ENCODE measurements around the gene MRGPRD.

The MRGPRD gene, protein sequence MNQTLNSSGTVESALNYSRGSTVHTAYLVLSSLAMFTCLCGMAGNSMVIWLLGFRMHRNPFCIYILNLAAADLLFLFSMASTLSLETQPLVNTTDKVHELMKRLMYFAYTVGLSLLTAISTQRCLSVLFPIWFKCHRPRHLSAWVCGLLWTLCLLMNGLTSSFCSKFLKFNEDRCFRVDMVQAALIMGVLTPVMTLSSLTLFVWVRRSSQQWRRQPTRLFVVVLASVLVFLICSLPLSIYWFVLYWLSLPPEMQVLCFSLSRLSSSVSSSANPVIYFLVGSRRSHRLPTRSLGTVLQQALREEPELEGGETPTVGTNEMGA

DNA sequence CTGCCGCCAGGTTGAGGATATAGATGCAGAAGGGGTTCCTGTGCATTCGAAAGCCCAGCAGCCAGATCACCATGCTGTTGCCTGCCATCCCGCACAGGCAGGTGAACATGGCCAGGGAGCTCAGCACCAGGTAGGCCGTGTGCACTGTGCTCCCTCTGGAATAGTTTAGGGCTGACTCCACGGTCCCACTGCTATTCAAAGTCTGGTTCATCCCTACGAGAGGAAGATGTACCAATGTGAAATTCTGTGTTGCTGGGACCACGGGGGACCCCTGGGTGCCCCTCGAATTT is at the start of gene MRGPRD:
TSS of gene MRGPRD (minus strand) at position 211 of the 290 bp plus-strand sequence. CDS start at position 211, 0 bp downstream.
- no peak for DNase-seq (ENCODE audit: low read depth)

DNA sequence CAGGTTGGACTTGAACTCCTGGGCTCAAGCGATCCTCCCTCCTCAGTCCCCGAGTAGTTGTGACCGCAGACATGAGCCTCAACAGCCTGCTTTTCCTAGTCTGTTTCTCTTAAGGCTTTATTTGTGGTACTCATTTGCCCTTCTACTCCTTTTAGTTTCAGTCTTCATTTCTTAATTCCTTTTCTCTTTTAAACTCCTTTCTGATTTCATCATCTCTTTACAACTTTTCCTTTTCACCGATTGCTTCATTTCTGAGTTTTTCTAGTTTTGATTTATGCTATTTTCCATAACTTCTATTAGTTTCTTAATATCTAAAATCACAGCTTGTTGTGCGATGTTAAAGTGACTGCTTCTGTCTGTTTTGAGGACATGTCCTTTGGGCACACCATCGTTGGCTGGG is 49.5 kb upstream of the MRGPRD start:
- no peak for DNase-seq (ENCODE audit: low read depth)

DNA sequence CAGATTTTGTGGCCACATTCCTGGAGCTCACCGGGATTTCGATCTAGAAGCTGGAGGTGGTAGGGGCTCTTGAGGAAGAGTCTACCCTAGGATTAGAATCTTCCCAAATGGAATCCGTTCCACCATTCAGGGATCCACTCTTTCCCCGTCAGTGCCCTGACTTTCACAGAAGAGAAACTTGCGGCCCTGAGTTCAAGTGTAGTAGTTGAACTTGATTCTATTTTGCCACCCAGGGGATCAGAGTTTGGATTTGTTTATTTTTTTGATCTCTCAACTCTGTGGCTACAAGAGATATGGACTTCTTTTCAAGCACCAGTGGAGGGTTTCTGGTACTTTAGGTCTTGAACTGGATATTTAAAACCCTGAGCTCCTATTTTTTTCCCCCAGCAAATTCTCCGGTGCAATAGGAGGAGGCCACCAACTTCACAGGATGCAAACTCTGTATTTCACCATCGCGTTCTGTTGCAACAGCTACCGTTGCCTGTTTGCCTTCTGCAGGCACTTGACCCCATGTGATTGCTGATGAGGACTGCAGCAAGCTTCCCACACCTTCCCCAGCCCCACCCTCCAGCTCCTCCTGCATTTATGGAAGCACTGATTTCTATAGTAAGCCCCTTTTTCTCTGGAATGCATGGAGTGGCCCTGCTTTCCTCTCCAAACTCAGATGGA is 47.1 kb upstream of the MRGPRD start:
- DNase-seq (ENCODE audit: low read depth): no peak

DNA sequence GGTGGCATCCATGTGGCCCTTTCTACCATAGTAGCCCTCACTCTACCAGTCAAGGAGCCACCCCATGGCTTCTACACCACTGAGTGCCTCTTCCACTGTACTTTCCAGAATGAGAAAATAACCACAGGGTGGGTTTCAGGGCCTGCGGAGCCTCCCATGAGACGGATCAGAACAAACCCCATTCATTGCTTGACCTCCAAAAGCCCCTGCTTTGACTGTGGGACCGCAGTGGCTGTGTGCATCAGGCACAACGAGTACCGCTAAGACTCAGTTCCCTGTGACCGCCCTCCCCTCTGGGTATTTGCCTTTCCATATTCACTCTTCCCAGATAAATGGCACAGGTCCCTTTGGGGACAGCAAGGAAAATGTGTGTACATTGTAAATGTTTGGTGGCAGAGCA is 43.7 kb upstream of the MRGPRD start:
- DNase-seq (ENCODE audit: low read depth): no peak

DNA sequence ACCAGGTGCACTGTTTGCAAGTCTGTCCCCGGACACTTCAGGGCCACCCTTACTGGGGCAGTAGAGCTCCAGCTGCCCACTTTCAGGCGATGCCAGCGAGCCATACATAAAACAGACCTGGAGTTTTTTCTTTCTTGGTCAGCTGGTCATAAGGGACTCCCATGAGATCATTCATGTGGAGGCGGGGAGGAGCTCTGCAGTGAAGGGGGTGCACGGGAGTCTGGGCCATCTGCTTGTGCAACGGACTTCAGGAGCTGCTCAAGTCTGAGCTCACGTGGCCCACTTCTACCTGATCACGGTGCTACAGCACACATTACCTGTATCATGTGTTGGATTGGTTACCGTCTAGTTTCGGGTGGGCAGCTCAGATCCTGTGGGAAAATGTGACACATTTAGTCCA is 41.5 kb upstream of the MRGPRD start:
- DNase-seq (ENCODE audit: low read depth): no peak

DNA sequence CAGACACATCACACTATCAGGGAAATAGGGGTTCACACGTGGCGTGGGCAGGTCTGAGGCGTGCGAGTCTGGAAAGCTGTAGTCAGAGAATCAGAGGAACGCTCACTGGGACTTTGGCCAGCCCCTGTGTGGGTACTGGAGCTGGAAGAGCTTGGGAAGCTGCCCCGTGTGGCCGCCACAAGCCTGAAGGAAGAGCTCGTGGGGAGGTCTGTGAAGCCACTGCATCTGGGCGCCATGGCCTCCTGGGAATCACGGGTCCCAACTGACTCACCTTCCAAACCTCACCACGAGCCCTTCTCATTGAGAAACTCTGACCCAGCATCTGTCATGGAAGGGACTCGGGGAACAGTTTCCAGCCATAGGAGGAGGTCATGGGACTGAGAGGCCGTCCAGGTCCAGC is 38.1 kb upstream of the MRGPRD start:
- DNase-seq (ENCODE audit: low read depth): no peak

DNA sequence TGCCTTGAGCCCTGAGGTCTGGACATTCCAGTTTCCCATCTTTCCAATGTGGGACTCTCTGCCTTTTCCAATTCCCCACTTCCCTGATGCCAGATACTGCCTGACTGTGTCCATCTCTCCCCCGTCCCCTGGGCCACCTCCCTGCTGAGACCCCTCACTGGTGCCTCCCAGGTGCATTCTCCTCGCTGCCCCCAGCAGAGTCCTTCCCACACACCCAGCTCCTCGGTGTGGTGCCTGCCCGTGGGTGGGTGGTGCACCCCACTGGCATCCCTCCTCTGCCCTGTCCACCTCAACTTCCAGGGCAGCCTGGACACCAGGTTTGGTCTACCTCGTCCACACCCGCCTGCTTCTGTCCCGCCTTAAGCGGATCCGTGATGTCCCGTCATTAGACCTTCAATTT is 37.2 kb upstream of the MRGPRD start:
- no peak for DNase-seq (ENCODE audit: low read depth)

DNA sequence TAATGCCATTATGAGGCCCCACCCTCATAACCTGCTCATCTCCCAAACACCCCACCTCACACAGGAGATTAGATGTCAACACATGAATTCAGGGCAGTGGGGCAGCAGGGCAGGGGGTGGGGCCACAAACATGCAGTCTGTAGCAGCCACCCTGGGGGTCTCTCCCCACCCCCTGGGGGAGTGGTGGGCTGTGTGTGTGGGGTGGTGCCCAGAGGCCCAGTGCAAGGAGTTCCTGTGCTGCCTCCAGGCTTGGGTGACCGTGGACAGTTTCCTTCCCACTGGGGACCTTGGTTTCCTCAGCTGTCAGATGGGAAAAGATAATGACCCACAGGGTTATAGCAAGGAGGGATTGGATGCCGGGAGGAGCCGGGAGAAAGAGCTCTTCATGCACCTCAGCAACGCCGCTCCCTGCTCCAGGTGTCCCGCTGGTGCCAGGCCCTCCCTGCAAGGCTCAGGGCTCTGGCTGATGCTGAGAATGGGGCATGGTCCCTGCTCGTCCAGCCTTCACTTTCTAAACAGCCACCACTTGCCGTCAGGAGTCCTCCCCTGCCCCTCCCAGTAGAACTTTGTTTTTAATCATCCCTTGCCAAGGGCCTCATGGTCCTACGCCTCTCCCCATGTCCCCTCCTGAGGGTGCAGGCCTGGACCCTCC is 34.2 kb upstream of the MRGPRD start:
- no peak for DNase-seq (ENCODE audit: low read depth)

DNA sequence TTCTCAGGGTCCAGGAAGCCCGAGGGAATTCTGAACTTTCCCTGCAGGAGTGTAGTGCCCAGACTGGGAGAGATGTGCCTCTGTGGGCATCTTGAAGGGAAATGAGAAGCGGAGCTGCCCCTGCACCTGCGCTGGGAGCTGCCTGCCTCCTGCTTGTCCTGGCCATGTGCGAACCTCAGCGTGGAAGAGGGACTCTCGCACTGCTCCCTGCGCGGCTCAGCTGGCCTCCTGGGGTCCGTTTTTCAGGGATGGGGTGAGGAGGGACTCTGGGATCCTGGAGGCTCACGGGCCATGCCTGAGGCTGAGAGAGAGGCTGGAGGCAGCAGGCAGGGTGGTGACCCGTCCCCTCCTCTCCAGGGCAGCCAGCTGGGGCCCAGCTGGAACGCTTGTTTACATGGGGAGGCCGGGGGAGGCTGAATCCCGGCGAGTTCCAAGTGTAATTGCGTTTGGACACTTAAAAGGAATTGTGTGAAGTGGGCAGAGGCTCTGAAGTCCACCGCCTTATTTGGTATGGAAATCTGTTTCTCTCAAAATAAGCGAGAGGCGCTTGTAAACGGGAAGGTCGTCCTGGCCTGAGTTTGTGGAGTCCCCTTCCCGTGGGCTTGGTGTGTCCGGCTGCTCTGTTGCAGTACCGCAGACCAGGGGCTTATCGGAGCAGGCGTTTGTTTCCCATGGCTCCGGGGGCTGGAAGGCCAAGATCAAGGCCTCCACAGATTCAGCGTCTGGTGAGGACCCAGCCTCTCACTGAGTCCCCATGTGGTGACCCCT is 33.5 kb upstream of the MRGPRD start:
- DNase-seq (ENCODE audit: low read depth): no peak

DNA sequence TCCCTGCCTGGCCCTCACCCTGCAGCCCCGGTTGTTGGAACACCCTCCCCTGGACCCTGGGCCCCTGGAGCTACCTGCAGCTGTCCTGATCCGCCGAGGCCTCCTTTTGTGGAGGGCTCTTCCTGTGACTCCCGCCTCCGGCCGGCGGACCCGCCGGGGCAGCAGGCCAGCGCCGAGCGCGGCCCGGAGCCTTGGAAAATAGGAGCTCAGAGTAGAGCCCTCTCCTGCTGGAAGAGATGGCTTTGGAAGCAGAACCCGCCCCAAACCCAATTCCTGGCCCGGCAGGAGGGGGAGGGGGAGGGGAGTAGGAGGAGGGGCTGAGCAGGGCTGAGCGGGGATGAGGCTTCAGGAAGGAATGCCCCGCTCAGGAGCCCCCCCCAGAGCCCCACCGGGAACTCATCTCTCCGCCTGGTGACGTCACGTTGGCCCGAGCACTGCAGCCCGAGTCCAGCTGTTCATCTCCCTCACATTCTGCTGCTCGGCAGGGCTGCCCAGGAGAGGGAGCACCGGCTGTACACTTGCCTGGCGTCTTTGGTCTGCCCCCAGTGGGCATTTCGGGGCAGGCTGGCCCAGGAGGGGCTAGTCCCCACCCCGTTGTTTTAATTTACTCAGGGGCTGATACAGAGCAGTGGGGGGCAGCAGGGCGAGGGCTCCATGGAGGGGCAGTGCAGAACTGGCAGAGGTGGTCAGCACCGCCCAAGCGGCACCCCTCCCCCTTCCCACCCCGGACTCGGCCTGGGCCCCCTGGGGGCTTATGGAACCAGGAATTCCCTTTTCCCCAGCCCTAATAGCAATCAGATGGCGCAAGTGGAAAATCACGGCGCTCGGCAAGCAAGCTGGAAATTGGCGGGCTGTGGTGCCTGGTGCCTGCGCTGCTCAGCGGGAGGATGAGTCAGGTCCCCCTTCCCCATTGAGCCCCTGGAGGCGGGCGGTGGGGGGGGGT is 32.5 kb upstream of the MRGPRD start, which contains the start of gene MRGPRF:
TSS of gene MRGPRF (minus strand) at position 238 of the 943 bp plus-strand sequence. CDS start 3,345 bp downstream, outside the sequence.
- no peak for DNase-seq (ENCODE audit: low read depth)

DNA sequence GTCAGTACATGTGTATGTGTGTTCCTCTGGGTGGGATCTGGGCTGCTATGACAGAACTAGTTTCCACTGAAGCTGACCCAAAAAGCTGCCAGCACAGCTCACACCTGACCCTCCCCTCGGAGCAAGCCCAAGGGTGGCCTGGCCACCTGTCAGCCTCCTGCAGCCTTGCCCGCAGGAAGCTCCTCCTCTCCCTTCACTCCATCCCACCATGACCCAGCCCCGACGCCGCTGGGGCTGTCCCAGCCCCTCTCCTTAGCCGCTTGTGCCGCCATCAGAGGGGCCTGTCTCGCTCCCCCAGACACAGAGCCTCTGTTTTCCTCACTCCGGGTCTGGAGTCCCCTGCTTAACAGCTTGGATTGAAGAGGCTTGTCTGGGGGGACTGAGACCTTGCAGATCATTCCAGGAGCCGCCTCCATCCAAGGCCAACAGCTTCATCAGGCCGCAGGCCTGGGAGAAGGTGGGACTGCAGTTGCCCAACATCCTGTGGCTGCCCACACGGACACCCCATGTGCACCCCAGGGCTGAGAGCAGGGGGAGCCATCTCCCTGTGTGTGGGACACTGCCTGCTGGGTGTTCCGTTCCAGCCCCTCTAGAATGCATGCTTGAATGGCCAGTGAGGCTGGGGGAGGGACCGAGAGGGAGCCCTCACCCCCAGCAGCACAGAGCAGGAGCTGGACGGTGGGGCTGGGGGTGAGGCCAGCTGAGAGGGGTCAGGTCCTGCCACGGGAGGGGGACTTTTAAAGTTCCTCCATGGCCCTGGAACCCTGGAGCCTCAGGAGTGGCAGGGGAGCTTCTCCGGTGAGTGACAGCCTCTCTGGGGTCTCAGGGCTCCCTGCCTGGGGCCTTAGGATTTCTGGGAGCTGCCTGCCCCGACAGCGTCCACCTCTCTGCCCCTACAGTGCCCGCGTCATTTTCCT is 31.6 kb upstream of the MRGPRD start:
- no peak for DNase-seq (ENCODE audit: low read depth)

DNA sequence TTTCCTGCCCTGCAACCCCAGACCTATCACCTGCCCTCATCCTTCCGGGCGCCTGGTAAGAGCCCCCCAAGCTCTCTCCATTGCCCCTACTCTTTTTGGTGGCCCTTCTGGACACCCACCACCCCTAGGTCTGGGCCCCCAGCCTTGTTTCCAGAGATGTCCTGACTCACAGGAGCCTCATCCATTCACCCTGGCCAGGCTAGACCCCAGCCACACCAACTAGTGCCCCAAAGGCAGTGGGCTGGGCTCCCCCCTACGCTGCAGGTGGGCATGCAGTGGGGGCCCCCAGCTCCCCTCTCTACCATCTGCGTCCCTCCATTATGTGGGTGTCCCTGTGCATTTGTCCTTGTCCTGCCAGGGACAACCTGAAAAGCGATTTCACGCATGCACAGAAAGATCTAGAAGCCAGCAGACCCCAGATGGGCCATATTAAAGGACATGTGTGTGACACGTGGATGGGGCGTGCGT is 30.9 kb upstream of the MRGPRD start:
- DNase-seq (ENCODE audit: low read depth): no peak

DNA sequence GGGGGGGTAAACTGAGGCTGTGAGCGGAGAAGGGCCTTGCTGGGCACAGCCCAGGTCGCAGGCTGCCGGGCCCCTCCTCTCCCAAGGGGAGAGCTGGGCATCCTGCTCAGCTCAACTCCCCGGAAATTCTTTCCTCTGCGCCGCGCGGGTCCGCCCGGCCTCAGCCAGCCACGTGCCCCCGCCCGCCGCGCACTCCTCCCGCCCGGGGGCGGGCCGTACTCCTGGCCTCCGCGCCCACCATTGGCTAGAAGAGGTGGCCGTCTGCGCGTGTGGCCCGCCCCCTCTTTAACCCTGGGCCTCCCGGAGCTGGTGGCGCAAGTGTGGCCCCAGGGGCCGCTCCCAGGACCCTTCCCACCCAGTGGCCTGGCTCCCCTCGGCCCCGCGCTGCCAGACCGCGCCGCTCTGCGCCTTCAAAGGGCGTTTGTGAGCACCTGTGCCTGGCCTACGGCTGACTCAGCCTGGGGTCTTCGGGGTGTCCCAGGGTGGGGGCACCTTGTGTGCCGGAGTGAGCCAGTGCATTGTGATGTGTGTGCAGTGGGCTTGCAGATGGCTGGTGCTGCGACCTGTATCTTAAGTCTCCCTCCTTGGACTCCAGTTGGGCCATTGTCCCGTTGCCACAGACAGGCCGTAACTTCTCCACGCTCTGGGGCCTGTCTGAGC is 30.3 kb upstream of the MRGPRD start:
- DNase-seq (ENCODE audit: low read depth): peak; percentile 17

DNA sequence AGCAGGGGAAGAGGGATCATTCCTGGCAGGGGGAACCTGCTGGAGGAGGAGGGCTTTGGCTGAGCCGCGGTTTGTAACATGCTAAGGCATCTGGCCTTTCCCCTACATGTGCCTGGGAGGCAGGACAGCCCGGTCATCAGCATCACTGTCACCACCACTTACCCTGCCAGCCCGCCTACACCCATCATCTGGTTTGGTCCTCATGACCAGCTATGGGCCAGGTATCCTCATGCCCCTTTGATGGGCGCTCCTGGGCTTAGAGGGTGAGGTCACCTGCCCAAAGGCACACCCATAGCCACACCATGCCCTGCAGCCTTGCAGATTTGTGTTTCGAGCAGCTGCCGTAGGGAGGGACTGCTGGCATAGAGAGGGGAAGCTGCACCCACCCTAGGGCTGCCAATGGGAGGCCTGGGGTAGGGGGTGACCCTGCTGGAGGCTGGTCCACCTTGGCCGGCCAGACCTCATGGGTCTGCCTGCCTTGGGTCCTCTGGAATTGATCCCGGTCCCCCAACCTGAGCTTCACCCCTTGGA is 29.6 kb upstream of the MRGPRD start:
- DNase-seq (ENCODE audit: low read depth): no peak

DNA sequence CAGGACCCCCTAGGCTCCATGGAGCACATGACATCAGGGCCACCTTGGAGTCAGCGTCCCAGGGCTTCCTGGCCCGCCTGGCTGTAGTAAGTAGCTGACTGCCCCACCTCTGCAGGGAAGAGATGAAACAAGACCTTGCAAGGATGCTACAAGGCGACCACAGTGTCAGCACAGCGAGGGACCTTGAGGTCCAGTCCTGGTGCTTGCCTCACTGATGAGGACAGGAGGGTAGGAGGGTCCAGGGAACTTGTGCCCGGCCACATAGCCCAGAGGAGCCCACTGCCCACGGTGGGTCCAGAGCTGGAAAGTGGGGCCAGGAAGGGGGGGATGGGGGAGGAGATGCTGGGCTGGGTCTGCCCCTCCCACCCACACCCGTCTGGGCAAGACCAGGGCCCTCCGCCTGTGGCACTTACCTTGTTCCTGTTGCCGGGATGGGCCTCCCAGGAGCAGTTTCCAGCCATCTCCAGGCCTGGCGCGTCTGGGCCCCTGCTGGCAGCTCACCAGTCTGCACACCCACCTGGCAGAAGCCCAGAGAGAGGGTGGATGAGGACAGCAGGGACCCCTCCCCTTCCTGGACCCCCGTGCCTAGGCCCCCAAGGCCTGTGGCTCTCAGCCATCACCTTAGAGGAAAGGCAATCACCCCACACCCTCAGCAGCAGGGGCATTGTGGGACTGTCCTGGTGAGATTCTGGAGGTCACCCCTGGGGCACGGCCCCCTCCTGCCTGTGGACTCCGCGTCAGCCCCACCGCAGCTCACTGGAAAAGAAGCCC is 28.8 kb upstream of the MRGPRD start:
- no peak for DNase-seq (ENCODE audit: low read depth)

DNA sequence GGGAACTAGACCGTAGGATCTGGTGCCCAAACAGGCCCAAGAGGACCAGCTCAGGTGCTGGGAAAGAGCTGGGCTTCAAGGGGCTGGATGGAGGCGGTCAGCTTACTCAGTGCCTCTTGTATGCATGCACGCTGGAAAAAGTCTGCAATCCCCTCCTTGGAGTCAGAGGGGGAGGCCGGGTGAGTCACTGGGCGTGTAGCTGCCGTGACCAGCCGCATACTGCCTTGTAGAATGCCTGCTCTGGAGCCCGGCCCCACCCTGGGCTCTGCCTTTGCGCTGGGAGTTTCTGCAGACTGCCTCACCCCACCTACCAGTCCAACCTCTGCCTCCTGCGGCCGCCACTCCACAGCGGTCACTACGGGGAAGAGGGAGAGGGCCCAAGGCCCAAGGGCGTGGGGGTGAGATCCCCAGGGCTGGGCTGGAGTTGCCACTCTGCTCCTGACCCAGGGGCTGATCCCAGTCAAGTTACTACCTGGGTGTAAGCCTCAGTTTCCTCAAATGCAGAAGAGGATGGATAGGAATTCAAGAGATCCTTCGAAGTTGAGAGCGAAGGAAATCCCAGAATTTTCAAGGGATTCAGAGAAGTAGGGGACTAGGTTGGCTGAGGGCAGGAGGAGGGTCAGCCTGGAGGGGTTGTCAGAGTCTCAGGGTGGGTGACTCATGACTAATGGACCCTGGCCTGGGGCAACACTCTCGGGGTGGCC is 28.1 kb upstream of the MRGPRD start:
- DNase-seq (ENCODE audit: low read depth): no peak

DNA sequence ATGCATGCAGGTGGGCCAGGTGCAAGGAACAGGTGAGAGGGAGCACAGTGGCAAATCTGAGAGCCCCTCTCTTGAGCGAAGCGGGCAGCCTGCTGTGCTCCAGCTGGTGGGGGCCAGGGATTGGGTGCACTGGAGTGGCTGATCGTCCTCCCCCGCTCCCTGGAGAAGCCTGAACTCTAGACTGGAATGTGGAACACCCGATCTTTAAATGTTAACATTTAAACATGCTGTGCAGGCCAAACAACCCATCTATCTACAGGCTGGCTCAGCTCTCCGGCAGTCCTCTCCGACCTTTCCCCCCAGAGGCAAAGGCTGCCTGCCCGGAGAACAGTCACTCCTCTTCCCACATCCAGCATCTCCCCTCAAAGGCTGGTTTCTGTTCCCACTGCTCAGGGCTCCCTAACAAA is 27.2 kb upstream of the MRGPRD start:
- no peak for DNase-seq (ENCODE audit: low read depth)

DNA sequence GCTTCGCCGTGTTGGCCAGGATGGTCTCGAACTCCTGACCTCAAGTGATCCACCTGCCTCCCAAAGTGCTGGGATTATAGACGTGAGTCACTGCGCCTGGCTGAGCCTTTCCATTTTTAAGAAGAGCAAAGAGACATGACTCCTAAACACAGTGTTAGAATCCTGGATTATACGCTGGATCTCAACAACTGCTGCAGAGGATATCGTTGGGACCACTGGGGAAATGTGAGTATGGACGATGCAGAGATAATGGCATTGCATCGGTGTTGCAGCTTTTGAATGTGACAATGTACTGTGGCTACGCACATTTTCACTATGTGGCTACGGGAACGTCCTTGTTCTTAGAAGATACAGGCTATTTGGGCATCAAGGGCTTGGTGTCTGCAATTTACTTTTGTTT is 26.0 kb upstream of the MRGPRD start:
- DNase-seq (ENCODE audit: low read depth): no peak
